Fibroblast of peridontal ligament (primary cell): Measurements from ENCODE around the gene SLC38A1.
"Not testable (repeated sequence)": the region's sequence is repeated elsewhere in the genome, so short reads cannot be mapped to it uniquely, and the experiment has no call there.

ENCODE experiments used
- DNase-seq: peaks from one replicate; pipeline ENCODE4 v3.0.0-alpha.2; 2010; ENCODE audit errors: extremely low read depth

The SLC38A1 gene

GRCh38 chr12:46268583-46269428, at the start of gene SLC38A1:
Gene SLC38A1 (minus strand): TSS chr12:46269043. CDS start chr12:46239800, 29,243 bp downstream.
- DNase-seq, result peak; percentile 43

GRCh38 chr12:46318037-46318436, 49.2 kb upstream of the SLC38A1 start:
- no peak for DNase-seq

GRCh38 chr12:46304070-46304469, 35.2 kb upstream of the SLC38A1 start:
- peak; percentile 43 for DNase-seq

- peak; percentile 37 for DNase-seq
Observed at GRCh38 chr12:46303039-46303666, 34.3 kb upstream of the SLC38A1 start.

- no peak for DNase-seq
Observed at GRCh38 chr12:46300910-46301309, 32.1 kb upstream of the SLC38A1 start.

- DNase-seq, result no peak
Observed at GRCh38 chr12:46299851-46300250, 31.0 kb upstream of the SLC38A1 start.

GRCh38 chr12:46298261-46298660, 29.4 kb upstream of the SLC38A1 start:
- DNase-seq, result no peak

GRCh38 chr12:46296822-46297221, 28.0 kb upstream of the SLC38A1 start:
- DNase-seq, result no peak

GRCh38 chr12:46292754-46293402, 24.0 kb upstream of the SLC38A1 start:
- peak; percentile 8 for DNase-seq

GRCh38 chr12:46291953-46292352, 23.1 kb upstream of the SLC38A1 start:
- not testable (repeated sequence) for DNase-seq

- DNase-seq, result not testable (repeated sequence)
Observed at GRCh38 chr12:46285177-46285576, 16.3 kb upstream of the SLC38A1 start.

- no peak for DNase-seq
Observed at GRCh38 chr12:46282829-46283228, 14.0 kb upstream of the SLC38A1 start.

GRCh38 chr12:46276756-46277155, 7.9 kb upstream of the SLC38A1 start:
- DNase-seq, result no peak

GRCh38 chr12:46271863-46272262, 3.0 kb upstream of the SLC38A1 start:
- no peak for DNase-seq

GRCh38 chr12:46269429-46270241, 792 bp upstream of the SLC38A1 start:
- no peak for DNase-seq

- peak; percentile 28 for DNase-seq
Observed at GRCh38 chr12:46267825-46268582, 839 bp downstream of the SLC38A1 start.

- DNase-seq, result no peak
Observed at GRCh38 chr12:46267575-46267824, 1.3 kb downstream of the SLC38A1 start.

GRCh38 chr12:46266869-46267574, 1.8 kb downstream of the SLC38A1 start:
- peak; percentile 38 for DNase-seq

- DNase-seq, result no peak
Observed at GRCh38 chr12:46266382-46266791, 2.5 kb downstream of the SLC38A1 start.

GRCh38 chr12:46265734-46266133, 3.1 kb downstream of the SLC38A1 start:
- no peak for DNase-seq

GRCh38 chr12:46265102-46265501, 3.7 kb downstream of the SLC38A1 start:
- DNase-seq, result no peak
